ENCODE results near the gene MACC1. TPM values are rescaled to one million over a fixed set of nuclear protein-coding genes. Genes with fewer than 3 reads are reported as not detected.

The MACC1 gene
- total and polyA plus RNA-seq, 2 experiments from 2014 or later, result 3.4 to 13.4 TPM

- TF ChIP-seq ZNF462 (CRISPR knock-in tag; IDR thresholded peaks at IDR 0.05), result no peak
- no peak for TF ChIP-seq EZH2phosphoT487 (IDR thresholded peaks at IDR 0.05; ENCODE audit: unreplicated experiment)
- TF ChIP-seq NANOG (IDR thresholded peaks at IDR 0.05; ENCODE audit: borderline replicate concordance), result no peak
- no peak for TF ChIP-seq STAT1 (IDR thresholded peaks at IDR 0.05; ENCODE audit: unreplicated experiment)
- no peak for TF ChIP-seq EZH2 (IDR thresholded peaks at IDR 0.05; ENCODE audit: low read depth, unreplicated experiment)
- no peak for TF ChIP-seq ZNF114 (CRISPR knock-in tag; IDR thresholded peaks at IDR 0.05)
- TF ChIP-seq ZNF331 (CRISPR knock-in tag; IDR thresholded peaks at IDR 0.05; ENCODE audit: low read depth), result no peak
These were observed 20.4 kb upstream of the MACC1 start (continued) for GRCh38 chr7:20237464-20238193.

GRCh38 chr7:20236790-20237189, 19.6 kb upstream of the MACC1 start:
- Histone ChIP-seq H3K36me3 (ENCODE audit: insufficient read depth) (no peaks in the 10 kb centered on the region), H2AFZ (no peak overlapping the region), H3K9me2 (ENCODE audit: insufficient read depth) (peaks cover 7% of the 10 kb centered on the region; the same call in 1 of the 2 replicates), H4K20me1 (replicated peaks; ENCODE audit: insufficient read depth) (no peaks in the 10 kb centered on the region), H3K79me2 (replicated peaks; ENCODE audit: insufficient read depth) (no peaks in the 10 kb centered on the region), H3F3A (replicated peaks; ENCODE audit: low read depth) (no peaks in the 10 kb centered on the region), H3K4me2 (no peak overlapping the region), H3K4me3 (no peak overlapping the region), H3K4me1 (ENCODE audit: insufficient read depth) (peaks cover 5% of the 10 kb centered on the region; the same call in 1 of the 2 replicates), H3K27ac (ENCODE audit: low read depth) (no peak overlapping the region), H3K27me3 (ENCODE audit: insufficient read depth) (no peaks in the 10 kb centered on the region)
- TF ChIP-seq NANOG (IDR thresholded peaks at IDR 0.05; ENCODE audit: borderline replicate concordance) (no peak), POLR2AphosphoS5 (IDR thresholded peaks at IDR 0.05; ENCODE audit: low read depth) (no peak), REST (IDR thresholded peaks at IDR 0.05; ENCODE audit: unreplicated experiment) (no peak), STAT1 (IDR thresholded peaks at IDR 0.05; ENCODE audit: unreplicated experiment) (no peak), ZNF114 (CRISPR knock-in tag; IDR thresholded peaks at IDR 0.05) (no peak), JUNB (IDR thresholded peaks at IDR 0.05; ENCODE audit: unreplicated experiment) (no peak)
- H3K27me3 Mint-ChIP-seq (ENCODE audit: insufficient read depth, low read depth, poor library complexity), result no peaks in the 10 kb centered on the region
- H3K36me3 Mint-ChIP-seq (ENCODE audit: low read depth), result no peaks in the 10 kb centered on the region
- no peaks in the 10 kb centered on the region for H3K9me3 Mint-ChIP-seq
- no peak overlapping the region for H3K4me3 Mint-ChIP-seq
- ATAC-seq (no peak), DNase-seq (ENCODE audit: low spot score) (no peak)
- peaks cover 11% of the 10 kb centered on the region; the same call in 2 of the 3 replicates for H3K4me1 Mint-ChIP-seq
- H3K27ac Mint-ChIP-seq, result no peak overlapping the region

Data from GM23338 (cell line).